ENCODE results near the gene PSPH.

Gene PSPH

GRCh38 chr7:55996856-55997500 lies 54.3 kb downstream of the PSPH start:
- DNase-seq, result no peak

- no peak for DNase-seq
These were observed 58.9 kb downstream of the PSPH start for GRCh38 chr7:55992346-55992745.

- no peak for DNase-seq
These were observed 67.7 kb downstream of the PSPH start for GRCh38 chr7:55983537-55983936.

- DNase-seq, result no peak
These were observed 71.0 kb downstream of the PSPH start for GRCh38 chr7:55980266-55980665.

- DNase-seq, result no peak
These were observed 73.4 kb downstream of the PSPH start for GRCh38 chr7:55977831-55978230.

GRCh38 chr7:55975988-55976633 lies 75.1 kb downstream of the PSPH start:
- DNase-seq, result no peak

GRCh38 chr7:55973747-55974250 lies 77.4 kb downstream of the PSPH start:
- no peak for DNase-seq

- DNase-seq, result no peak
These were observed 80.3 kb downstream of the PSPH start for GRCh38 chr7:55970978-55971377.

- no peak for DNase-seq
These were observed 80.7 kb downstream of the PSPH start for GRCh38 chr7:55970561-55970960.

GRCh38 chr7:55969391-55969790 lies 81.9 kb downstream of the PSPH start:
- DNase-seq, result no peak

GRCh38 chr7:55966851-55967250 lies 84.4 kb downstream of the PSPH start:
- no peak for DNase-seq

- DNase-seq, result no peak
These were observed 85.3 kb downstream of the PSPH start for GRCh38 chr7:55965805-55966421.

- DNase-seq, result no peak
These were observed 86.2 kb downstream of the PSPH start for GRCh38 chr7:55965100-55965470.

- peak; percentile 51 to 69 for DNase-seq
These were observed 86.8 kb downstream of the PSPH start, which contains the start of gene NIPSNAP2 for GRCh38 chr7:55964261-55965099. Gene NIPSNAP2 (plus strand): TSS chr7:55964585. CDS start chr7:55964610, 25 bp downstream.

- DNase-seq, result no peak
These were observed 87.6 kb downstream of the PSPH start for GRCh38 chr7:55963584-55964168.

- no peak for DNase-seq
These were observed 89.2 kb downstream of the PSPH start for GRCh38 chr7:55962014-55962413.
